HG02938 (cell line): ENCODE data around the gene MBP.

ENCODE experiments used
- ATAC-seq: cut with Tn5 transposase; IDR thresholded peaks from one replicate; pipeline ENCODE4 v1.9.1; 2021; ENCODE audit warnings: mild to moderate bottlenecking, moderate library complexity; ENCODE audit not compliant: unreplicated experiment

The MBP gene

DNA sequence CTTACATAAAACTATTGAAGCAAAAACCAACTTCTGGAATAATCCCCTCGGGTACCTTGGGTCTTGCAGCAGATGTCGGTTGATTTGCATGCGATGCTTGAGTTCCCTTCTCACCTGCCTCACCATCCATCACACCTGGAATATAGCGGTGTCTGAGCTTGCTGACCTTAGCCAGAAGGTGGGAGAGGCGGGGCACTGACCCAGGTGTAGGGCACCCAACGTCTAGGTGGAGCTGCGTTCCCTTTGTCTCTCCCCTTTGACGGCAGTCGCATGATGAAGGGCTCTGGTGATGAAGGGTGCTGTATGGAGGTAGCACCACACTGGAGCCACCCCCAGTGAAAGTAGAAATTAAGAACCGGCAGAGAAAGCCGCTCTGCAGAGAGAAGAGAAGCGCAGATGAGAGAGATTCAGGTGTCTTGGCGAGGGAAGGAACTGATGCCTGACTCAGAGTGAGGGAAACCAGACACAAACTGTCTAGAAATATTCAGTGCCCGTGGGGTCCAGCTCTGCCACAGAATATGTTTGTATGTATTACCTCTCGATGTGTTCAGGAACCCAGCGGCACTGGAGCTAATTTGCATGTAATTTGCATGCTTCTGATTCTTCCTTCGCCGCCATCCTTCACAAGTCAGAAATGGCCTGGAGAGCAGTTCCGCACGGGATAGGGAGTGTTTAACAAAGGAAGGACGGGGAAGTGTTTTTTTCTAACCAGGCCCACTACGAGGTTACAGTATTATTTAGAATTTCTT, 19.4 kb upstream of the MBP start:
- no peak for ATAC-seq

DNA sequence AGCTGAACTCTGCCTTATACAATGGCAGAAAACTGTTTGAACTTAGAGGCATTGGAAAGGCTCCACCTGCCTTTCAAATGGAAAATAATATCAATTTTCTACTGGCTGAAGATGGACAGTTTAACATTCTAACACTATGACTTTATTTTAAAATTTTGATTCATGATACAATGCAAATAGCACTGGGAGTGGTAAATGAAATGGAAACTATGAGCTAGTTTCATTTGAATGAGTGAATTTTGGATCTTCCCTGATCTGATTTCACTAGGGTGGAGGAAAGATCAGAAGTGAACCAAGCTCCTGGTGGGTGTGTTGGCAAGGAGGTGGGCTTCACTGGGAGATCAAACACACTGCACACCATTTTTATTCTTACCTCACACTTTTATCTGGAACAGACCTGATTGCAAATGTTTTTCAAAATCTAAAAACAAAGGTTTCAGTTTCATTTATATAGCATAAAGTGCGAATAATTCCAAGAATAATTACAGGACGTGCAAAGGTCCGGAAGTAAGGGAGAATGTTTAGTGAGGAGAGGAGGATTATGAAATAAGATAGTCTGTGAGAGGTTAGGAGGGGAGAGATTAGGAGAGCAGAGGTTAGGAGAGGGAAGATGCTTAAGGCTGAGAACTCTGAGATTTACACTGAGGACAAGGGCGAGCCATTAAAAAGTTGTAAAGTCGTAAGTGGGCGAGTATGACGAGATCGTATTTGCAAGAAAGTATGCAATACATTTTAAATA, 18.6 kb upstream of the MBP start:
- ATAC-seq: no peak

DNA sequence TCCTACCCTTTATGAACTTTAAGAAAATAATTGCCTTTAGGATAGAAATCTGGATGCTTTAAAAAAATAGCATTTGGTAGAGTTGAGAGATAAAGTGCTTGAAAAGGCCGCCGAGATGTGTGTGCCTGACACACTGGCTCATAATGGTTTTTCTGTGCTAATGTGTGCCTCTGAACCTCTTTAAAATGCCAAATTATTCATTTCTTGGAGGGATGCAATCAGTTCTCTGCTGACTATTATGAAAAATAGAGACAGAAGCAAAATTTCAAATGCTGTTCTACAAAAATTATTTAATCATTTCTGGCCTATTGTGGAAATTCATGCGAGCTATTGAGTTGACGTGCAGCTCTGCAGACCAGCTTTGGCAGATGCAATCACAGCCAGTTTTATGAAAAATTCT, 18.0 kb upstream of the MBP start:
- ATAC-seq: no peak

DNA sequence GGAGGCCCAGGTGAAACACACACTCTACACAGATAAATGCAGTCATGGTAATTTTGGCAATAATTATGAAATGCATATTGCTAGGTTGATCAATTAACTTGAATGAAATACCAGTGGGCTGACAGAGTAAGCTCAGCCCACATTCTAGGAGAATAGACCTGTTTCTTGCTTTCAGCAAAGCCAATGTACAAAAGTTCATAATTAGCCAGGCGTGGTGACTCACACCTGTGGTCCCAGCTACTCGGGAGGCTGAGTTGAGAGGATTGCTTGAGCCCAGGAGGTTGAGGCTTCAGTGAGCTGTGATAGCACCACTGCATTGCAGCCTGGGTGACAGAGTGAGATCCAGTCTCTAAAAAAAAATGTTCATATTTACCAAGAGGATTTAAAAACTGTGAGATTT, 15.7 kb upstream of the MBP start:
- ATAC-seq: no peak

DNA sequence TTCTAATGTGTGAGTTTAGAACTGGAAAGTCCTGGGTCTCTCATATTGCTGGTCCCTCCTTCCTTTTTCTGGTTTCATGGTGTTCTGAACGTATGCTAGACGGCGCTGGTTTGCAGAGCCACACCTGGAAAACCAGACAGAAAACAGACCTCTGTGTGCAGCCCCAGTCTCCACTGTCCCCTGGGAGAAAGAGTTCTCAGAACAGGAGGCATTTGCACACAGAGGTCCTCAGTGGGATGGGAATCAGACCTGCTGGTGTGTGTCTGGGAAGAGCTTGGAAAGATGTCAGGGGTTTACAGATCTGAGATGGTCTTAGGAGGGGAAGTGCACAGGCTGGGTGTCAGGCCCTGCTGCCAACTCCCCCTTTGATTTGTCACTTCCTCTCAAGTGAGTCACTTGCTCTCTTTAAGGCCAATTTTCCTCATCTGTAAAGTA, 14.9 kb upstream of the MBP start:
- no peak for ATAC-seq

DNA sequence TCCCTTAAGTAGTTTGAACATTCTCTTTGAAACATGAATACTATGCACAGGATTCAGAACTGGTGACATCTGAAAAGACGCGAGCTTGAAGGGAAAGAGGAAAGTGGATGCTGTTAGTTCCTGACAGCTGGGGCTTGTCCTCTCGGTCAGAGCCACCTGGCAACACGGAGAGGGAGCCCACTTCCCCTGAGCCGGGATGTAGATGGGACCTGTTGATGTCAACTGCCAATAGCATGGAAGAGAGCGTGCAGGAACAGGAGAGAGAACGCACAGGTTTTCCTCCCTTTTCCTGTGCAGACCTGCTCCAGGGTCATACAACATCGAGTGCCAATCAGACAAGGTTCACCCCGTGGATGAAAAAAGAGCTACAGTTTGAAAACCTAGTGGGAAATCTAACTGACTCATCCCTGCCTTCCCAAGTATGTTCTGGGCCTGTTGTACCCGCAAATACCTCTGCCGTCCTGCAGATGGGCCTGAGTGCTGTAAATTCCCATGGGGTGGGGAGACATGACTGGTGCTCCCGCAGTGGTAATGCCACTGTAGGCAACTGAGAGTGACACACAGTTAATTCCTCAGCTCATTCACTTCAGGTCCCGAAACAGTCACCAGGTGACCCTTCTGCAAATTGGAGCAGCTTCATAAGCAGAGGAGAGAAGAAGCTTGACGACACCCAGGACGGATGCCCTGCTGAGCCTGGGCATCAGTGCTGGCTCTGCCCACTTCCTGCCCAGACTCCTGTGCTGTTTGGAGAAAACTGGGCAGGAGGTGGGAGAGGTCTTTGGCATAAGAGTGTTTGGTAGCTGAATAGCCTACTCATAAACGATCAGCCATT, 13.9 kb upstream of the MBP start:
- no peak for ATAC-seq

DNA sequence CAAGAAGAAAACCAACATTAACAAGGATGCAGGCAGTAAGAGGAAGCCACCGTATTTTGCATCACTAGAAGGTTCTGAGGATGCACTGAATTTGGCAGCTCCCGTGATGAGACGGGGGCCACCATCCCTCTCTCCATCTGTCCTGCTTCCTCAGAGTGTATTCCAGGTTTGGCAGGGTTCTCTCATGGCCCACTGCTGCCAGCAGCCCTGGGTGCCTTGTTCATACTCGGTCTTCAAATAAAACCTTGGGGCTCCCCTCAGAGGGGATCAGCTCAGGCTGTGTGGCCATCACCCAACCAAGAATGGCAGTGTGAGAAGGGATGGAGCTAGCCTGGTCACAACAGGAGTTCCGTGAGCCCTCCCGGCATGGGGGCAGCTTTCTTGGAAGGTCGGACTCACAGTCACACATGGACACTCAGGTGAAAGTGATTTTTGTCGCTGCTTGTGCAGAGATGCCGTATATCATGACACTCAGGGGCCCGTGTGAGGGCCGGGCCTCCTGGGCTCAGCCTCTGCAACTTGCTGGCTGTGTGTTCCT, 12.8 kb upstream of the MBP start:
- no peak for ATAC-seq

DNA sequence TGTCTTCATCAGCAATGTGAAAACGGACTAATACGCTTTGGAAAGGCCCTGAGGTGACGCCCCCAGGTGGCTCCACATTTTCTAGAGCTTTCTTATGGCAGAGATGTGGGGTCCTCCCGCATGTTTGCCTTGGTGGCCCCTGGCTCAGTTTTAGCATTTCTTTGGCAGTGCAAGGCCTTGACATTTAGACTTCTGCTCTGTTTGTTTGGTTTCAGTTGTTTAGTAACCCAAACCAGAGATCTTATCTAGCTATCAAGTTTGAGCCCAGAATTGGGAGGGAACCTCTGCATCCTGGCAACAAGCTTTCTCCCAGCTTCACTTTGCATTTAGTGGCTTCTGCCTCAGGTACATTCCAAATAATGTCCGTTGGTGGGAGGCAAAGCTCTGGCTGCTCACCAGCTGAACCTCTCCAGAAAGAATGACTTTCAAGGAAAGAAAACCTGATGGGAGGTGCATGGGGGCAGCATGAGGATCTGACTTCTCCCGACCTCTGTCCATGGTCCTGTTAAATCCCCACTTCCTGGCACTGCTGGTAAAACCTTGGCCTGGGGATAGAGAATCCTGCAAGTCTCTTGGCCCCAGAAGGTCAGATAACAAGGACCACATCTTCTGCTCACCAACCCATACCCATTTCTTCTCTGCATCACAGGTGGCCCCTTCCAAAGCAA, 12.0 kb upstream of the MBP start:
- no peak for ATAC-seq

DNA sequence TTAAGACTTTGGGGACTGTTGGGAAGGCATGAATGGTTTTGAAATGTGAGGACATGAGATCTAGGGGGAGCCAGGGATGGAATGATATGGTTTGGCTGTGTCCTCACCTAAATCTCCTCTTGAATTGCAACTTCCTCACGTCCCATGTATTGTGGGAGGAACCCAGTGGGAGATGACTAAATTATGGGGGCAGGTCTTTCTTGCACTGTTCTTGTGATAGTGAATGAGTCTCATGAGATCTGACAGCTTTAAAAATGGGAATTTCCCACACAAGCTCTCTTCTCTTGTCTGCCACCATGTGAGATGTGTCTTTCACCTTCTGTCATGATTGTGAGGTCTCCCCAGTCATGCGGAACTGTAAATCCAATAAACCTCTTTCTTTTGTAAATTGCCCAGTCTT, 11.5 kb upstream of the MBP start:
- no peak for ATAC-seq

DNA sequence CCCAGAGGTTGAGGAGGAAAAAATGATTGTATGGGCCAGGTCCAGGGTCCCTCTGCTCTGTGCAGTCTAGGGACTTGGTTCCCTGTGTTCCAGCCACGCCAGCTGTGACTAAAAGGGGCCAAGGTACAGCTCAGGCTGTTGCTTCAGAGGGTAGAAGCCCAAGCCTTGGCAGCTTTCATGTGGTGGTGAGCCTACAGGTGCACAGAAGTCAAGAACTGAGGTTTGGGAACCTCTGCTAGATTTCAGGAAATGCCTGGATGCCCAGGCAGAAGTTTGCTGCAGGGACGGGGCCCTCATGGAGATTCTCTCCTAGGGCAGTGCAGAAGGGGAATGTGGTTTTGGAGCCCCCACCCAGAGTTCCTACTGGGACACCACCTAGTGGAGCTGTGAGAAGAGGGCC, 10.6 kb upstream of the MBP start:
- no peak for ATAC-seq

DNA sequence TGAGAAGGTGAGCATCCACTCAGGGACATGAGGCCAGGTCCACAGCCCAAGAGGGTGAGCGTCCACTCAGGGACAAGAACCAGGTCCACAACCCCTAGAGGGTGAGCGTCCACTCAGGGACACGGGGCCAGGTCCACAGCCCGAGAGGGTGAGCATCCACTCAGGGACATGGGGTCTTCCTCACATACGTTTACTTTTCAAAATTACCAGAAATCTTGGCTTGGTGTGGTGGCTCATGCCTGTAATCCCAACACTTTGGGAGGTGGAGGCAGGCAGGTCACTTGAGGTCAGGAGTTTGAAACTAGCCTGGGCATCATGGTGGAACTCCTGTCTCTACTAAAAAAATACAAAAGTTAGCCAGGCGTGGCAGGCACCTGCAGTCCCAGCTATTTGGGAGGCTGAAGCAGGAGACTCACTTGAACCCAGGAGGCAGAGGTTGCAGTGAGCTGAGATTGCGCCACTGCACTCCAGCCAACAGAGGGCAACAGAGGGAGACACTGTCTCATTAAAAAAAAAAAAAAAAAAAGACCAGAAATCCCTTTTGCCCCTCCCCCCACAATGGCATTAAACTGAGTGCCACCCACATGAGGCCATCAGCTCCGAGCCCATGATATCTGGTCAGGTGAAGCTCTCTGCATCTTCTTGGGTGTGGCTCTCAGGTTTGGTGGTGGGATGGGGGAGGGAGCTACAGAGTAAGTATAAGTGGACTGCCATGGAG, 9.0 kb upstream of the MBP start:
- ATAC-seq: no peak

DNA sequence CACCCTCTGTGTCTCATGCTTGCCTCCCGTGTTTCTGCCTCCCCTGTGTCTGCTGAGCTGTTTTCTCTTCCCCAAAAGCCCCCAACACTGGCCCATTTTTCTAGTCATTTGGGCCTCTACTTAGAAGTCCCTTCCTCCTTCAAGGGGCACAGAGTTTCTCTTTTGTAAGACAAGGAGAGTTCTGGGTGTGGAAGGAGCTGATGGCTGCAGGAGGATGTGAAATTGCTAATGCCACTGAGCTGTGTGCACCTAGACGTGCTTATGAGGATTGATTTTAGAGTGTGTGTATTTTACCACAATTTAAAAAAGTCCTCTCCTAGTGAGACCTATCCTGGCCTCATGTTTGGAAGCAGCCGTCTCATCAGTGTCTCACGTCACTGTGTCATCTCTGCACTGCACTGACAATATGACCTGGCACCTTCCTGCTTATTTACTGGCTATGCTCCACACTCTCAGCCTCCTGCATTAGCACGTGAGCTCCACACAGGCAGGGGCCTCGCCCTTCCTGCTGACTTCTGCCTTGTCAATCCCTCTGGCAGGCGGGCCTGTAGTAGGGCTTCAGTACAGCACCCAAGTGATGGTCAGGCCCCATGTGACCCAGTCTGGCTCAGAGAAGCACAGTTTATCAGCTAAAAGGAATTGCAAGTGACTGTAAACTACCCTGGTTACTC, 8.0 kb upstream of the MBP start:
- no peak for ATAC-seq

DNA sequence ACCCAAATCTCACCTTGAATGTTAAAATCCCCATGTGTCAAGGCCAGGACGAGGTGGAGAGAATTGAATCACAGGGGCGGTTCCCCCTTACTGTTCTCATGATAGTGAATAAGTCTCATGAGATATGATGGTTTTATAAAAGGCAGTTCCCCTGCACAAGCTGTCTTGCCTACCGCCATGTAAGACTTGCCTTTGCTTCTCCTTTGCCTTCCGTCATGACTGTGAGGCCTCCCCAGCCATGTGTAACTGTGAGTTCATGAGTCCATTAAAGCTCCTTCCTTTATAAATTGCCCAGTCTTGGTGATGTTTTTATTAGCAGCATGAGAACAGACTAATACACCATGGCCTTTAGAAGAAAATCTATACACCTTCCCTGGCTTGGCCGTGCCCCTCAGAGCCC, 7.4 kb upstream of the MBP start:
- ATAC-seq: no peak

DNA sequence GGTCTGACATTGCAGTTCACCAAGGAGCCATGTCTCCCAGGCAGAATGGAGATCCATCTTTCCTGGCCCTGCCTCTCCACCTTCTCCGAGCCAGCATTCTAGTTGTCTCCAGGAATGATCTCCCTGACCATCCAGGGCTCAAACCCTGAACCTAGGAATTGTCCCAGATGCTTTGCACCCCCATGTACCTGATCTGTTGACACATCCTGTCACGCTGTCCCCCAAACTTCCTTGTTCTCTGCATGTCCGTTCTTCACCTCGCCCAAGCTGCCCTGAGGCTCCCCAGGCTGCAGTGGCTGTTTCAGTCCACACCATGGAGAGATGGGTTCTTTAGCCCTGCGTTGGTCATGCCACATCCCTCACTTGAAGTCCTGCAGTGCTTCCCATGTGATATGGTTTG, 7.0 kb upstream of the MBP start:
- ATAC-seq: no peak

DNA sequence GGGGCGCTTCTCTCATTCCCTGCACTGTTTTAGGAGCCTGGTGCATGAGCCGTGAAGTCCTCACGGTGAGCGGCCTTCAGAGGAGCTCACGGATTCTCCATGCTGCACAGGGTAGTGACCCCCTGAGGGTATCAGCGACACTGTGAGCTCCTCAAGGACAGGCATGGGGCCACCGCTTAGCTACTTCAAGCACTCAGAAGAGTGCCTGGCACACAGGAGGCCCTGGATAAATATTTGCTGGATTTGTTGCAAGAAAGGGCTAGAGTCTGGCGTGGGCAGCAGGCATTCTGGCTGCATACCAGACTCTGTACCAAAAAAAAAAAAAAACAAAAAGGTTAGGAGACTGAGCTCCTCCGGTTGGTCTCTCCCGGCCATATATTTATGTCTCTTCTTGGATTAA, 5.7 kb upstream of the MBP start:
- no peak for ATAC-seq

DNA sequence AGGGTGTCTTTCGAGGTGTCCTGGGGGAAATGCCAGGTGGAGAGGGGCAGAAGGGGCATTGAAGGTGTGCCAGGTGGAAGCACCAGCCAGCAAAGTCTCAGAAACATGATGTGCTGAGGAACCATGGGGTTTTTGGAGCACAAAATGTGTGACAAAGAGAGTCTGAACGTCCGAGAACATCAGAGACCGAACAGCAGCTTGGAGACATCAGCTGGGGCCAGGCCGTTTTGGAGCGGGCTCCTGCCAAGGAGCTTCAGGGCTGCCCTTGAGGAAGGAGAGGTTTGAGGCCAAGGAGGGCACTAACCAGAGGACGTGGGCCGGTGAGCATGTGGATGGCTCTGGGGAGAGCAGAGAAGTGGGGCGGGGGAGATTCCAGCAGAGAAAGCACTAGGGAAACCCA, 5.3 kb upstream of the MBP start:
- ATAC-seq: no peak

DNA sequence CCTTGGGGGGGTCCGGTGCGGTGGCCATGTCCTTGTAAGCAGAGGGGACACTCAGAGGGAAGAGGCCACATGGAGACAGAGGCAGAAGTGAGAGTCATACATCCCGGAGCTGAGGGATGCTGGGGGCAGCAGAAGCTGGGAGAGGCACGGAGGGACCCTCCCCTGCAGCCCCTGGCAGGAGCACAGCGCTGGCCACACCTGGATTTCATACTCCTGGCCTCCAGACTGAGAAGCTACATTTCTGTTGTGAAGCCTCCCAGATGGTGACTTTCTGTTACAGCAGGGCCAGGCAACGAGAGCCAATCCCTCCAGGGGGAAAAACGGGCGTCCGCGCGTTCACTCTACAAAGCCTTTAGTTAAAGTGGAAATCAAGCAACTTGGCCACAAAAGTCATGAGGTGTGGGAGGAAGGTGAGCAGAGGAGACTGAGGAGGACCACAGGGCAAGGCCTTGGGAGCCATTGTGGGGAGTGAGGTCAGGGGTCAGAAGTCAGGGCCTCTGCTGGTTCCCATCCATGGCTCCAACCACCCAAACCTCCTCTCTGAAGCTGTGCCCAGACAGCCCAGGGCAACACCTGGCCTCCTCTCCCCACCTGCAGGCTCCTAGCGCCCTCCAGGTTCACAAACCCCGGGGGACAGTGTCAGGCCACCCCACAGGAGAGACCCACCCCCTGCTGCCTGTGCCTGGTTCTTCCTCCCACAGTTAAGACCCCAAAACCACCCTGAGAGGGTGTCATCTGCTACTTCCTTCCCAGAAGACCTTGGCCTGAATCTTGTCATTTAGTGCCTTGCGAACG, 4.5 kb upstream of the MBP start:
- no peak for ATAC-seq

DNA sequence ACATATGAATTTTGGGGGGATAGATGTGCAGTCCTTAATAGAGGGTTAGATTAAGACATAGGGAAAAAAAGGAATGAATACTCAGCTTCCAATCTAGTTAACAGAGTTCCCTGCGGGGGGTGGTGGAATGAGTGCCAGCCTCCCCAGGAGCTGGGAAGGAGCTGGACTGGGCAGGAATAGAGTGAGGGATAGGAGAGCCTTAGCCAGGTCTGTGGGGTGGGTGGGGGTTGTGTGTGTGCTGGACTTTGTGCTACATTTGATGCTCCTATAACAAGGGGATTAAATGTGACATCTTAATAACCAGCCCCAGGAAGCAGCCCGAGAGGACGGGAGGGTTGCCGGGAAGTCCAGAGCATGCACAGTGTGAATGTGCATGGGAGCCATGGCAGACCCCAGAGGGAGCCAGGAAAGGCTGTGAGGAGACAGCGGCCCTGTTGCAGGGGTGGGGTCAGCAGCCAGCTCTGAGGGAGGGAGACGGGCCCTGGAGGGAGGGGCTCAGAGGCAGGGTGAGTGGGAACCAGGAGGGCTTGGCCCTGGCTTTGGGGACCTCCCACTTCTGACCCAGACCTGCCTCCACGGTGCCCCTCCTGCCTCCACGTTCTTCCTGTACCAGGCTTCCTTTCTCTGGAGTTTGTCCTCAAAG, 3.6 kb upstream of the MBP start:
- no peak for ATAC-seq
